ENCODE measurements around the gene CASP10.

CASP10 gene

GRCh38 chr2:201244829-201245228 is 61.9 kb downstream of the CASP10 start:
- TF ChIP-seq CTCF (IDR thresholded peaks at IDR 0.05; ENCODE audit: insufficient read depth, low read depth, low read length, missing control alignments), result no peak
- no peak overlapping the region for H3K4me3 ChIP-seq (ENCODE audit: low read length)
- DNase-seq (ENCODE audit: low read depth), result no peak

GRCh38 chr2:201246280-201246679 is 63.3 kb downstream of the CASP10 start:
- no peak for TF ChIP-seq CTCF (IDR thresholded peaks at IDR 0.05; ENCODE audit: insufficient read depth, low read depth, low read length, missing control alignments)
- no peak overlapping the region for H3K4me3 ChIP-seq (ENCODE audit: low read length)
- DNase-seq (ENCODE audit: low read depth), result no peak

GRCh38 chr2:201248288-201248844 is 65.4 kb downstream of the CASP10 start:
- no peak overlapping the region for H3K4me3 ChIP-seq (ENCODE audit: low read length)
- no peak for DNase-seq (ENCODE audit: low read depth)
- no peak for TF ChIP-seq CTCF (IDR thresholded peaks at IDR 0.05; ENCODE audit: insufficient read depth, low read depth, low read length, missing control alignments)

- TF ChIP-seq CTCF (IDR thresholded peaks at IDR 0.05; ENCODE audit: insufficient read depth, low read depth, low read length, missing control alignments), result no peak
- DNase-seq (ENCODE audit: low read depth), result no peak
- no peak overlapping the region for H3K4me3 ChIP-seq (ENCODE audit: low read length)
These were observed 66.9 kb downstream of the CASP10 start for GRCh38 chr2:201249889-201250288.

GRCh38 chr2:201250741-201251140 is 67.8 kb downstream of the CASP10 start:
- TF ChIP-seq CTCF (IDR thresholded peaks at IDR 0.05; ENCODE audit: insufficient read depth, low read depth, low read length, missing control alignments), result no peak
- H3K4me3 ChIP-seq (ENCODE audit: low read length), result no peak overlapping the region
- no peak for DNase-seq (ENCODE audit: low read depth)

GRCh38 chr2:201254081-201254730 is 71.3 kb downstream of the CASP10 start:
- no peak overlapping the region for H3K4me3 ChIP-seq (ENCODE audit: low read length)
- peak; percentile 38 for DNase-seq (ENCODE audit: low read depth)
- no peak for TF ChIP-seq CTCF (IDR thresholded peaks at IDR 0.05; ENCODE audit: insufficient read depth, low read depth, low read length, missing control alignments)

All from epithelial cell of esophagus (primary cell).